ENCODE measurements around the gene MARCHF4. TPM values are rescaled to one million over a fixed set of nuclear protein-coding genes. Genes with fewer than 3 reads are reported as not detected.
"Not testable (repeated sequence)": the region's sequence is repeated elsewhere in the genome, so short reads cannot be mapped to it uniquely, and the experiment has no call there.

Gene MARCHF4
- total RNA-seq, 1 donor from 2014 or later: 0.09 TPM

DNA sequence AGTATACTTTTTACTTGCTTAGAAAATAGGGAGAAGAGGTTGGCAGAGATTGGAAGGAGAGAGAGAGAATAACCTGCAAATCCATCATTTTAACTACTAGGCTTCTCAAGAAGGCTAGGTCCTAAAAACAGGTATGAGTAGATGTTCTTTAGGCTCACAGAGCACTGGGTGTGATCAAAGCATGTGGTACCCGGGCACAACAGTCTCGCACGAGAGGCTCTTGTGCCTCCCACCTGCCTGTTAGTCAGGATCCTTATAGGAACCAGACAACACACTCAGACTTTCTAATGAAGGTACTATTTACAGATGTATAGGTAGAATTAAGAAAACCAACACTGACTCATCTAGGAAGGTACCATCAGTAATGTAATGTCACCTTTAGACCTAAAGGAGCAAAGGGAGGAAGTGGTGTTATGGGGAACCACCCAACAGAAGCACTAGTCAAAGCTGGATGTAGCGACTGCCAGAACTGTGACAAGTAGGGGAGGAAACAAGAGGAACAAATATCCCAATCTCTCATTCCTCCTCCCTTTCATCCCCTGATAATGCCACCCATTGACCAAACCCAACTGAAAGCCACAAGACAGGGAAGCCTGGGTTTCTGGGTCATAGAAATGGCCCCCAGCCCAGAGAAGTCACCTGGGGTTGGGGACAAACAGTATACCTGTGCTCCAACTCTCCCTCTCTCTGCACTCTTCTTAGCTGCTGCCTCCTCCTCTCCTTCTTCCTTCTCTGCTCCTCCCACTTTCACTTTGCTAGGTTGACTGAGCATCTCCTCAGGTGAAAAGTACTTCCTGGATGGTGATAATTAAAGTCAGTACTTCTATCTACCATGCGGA lies 16.0 kb upstream of the MARCHF4 start:
- peaks cover 5% of the 10 kb centered on the region for H3K9me3 Mint-ChIP-seq
- H3K27ac Mint-ChIP-seq: no peak overlapping the region
- TF ChIP-seq, protein P1, sequence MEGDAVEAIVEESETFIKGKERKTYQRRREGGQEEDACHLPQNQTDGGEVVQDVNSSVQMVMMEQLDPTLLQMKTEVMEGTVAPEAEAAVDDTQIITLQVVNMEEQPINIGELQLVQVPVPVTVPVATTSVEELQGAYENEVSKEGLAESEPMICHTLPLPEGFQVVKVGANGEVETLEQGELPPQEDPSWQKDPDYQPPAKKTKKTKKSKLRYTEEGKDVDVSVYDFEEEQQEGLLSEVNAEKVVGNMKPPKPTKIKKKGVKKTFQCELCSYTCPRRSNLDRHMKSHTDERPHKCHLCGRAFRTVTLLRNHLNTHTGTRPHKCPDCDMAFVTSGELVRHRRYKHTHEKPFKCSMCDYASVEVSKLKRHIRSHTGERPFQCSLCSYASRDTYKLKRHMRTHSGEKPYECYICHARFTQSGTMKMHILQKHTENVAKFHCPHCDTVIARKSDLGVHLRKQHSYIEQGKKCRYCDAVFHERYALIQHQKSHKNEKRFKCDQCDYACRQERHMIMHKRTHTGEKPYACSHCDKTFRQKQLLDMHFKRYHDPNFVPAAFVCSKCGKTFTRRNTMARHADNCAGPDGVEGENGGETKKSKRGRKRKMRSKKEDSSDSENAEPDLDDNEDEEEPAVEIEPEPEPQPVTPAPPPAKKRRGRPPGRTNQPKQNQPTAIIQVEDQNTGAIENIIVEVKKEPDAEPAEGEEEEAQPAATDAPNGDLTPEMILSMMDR (IDR thresholded peaks at IDR 0.05; ENCODE audit: unreplicated experiment): no peak
- H3K36me3 Mint-ChIP-seq: no peaks in the 10 kb centered on the region
- no peak for DNase-seq (ENCODE audit: low spot score in 2 of 2, unreplicated experiment in 2 of 2)
- H3K4me3 Mint-ChIP-seq: no peak overlapping the region
- no peaks in the 10 kb centered on the region for H3K4me1 Mint-ChIP-seq
- peaks cover 34% of the 10 kb centered on the region for H3K27me3 Mint-ChIP-seq (ENCODE audit: low read depth)

DNA sequence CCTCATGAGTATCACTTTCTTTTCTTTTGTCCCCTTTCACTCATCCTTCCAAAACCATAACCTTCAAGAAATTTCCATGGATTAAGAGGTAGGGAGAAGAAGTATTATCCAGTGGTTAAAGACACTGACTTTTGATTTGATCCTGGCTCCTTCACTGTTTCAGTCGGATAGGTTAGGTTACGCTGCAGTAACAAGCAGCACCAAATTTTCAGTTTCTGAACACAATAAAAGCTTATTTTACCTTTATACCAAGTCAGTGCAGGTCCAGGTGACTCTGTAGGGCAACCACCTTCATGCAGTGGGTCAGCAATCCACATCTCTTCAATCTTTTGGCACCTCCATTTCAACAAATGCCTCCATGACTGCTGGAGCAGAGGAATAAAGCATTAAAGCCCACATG lies 15.0 kb upstream of the MARCHF4 start:
- TF ChIP-seq, protein P1 (IDR thresholded peaks at IDR 0.05; ENCODE audit: unreplicated experiment): no peak
- H3K9me3 Mint-ChIP-seq: peaks cover 5% of the 10 kb centered on the region
- peaks cover 34% of the 10 kb centered on the region for H3K27me3 Mint-ChIP-seq (ENCODE audit: low read depth)
- H3K36me3 Mint-ChIP-seq: no peaks in the 10 kb centered on the region
- no peak overlapping the region for H3K27ac Mint-ChIP-seq
- H3K4me3 Mint-ChIP-seq: no peak overlapping the region
- no peaks in the 10 kb centered on the region for H3K4me1 Mint-ChIP-seq
- DNase-seq (ENCODE audit: low spot score in 2 of 2, unreplicated experiment in 2 of 2): no peak

DNA sequence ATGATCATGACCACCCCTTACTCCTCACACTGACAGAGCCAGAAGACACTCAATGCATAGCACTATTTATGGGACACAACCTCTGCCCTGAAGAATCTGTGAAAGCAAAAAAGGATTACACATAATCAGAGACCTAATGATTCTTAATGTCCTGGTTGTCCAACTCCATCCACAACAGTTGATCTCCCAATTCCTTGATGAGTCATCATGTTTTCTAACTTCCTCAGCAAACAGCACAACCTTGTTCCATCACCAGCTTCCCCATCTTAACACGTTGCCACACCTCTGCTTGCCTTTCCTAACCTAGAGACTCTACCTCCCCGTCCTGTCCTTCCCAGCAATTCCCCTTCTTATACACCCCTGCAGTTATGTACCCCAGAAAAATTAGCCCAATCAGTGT lies 13.2 kb upstream of the MARCHF4 start:
- Mint-ChIP-seq H3K27me3 (ENCODE audit: low read depth) (peaks cover 38% of the 10 kb centered on the region), H3K36me3 (no peaks in the 10 kb centered on the region), H3K9me3 (peaks cover 5% of the 10 kb centered on the region), H3K4me3 (no peak overlapping the region), H3K4me1 (no peaks in the 10 kb centered on the region), H3K27ac (no peak overlapping the region)
- TF ChIP-seq, protein P1 (IDR thresholded peaks at IDR 0.05; ENCODE audit: unreplicated experiment): no peak
- DNase-seq (ENCODE audit: low spot score in 2 of 2, unreplicated experiment in 2 of 2): no peak

DNA sequence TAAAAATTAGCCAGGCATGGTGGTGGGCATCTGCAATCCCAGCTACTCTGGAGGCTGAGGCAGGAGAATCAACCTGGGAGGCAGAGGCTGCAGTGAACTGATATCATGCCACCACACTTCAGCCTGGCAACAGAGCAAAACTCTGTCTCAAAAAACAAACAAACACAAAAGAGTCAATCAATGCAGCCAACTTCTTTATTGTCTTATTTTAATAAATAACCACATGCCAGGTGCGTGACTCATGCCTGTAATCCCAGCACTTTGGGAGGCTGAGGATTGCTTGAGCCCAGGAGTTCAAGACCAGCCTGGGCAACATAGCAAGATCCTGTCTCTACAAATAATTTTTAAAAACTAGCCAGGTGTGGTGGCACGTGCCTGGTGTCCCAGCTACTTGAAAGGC lies 12.1 kb upstream of the MARCHF4 start:
- peaks cover 44% of the 10 kb centered on the region for H3K27me3 Mint-ChIP-seq (ENCODE audit: low read depth)
- not testable (repeated sequence) for H3K4me3 Mint-ChIP-seq; H3K36me3 Mint-ChIP-seq; H3K4me1 Mint-ChIP-seq; H3K9me3 Mint-ChIP-seq; H3K27ac Mint-ChIP-seq; DNase-seq (ENCODE audit: low spot score in 2 of 2, unreplicated experiment in 2 of 2)

DNA sequence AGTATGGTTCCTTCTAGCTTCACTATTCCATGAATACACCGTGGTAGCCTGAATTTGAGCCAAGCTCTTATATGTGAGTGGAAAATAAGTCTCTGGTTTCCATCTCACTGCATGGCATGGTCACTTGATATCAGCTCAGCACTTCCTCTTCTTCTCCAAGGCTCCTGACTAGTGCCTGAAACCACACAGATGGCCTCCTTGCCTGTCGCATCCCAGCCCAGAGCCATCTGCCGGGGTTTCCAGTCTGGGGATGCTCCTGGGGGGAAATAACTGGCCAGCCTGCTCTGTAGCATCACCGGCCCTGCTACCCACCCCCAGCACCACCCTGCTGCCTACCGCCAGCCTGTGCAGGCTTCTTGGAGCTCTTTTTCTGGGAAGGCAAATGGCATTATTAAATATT lies 7.7 kb upstream of the MARCHF4 start:
- H3K27ac Mint-ChIP-seq: no peak overlapping the region
- peaks cover 52% of the 10 kb centered on the region for H3K27me3 Mint-ChIP-seq (ENCODE audit: low read depth)
- H3K36me3 Mint-ChIP-seq: no peaks in the 10 kb centered on the region
- TF ChIP-seq, protein P1 (IDR thresholded peaks at IDR 0.05; ENCODE audit: unreplicated experiment): no peak
- H3K4me3 Mint-ChIP-seq: no peak overlapping the region
- no peak for DNase-seq (ENCODE audit: low spot score in 2 of 2, unreplicated experiment in 2 of 2)
- peaks cover 5% of the 10 kb centered on the region for H3K9me3 Mint-ChIP-seq
- H3K4me1 Mint-ChIP-seq: no peaks in the 10 kb centered on the region

DNA sequence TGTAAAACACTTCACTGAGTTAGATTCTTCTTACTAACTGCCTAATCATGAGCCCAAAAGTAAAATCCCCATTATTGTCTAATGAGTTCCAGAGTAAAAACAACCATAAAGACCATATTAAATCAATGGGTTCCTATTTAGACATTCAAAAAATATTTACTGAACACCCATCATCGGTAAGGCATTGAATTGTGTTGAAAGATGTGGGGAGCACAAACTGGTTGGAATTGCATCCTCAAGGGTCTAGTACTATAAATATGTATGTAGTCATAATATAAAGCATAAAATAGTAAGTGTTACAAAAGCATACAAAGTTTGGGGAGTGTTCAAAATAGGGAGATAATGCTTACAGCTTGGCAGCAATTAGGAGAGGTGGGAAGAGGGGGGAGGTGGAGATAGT lies 3.0 kb upstream of the MARCHF4 start:
- no peaks in the 10 kb centered on the region for H3K9me3 Mint-ChIP-seq
- H3K4me1 Mint-ChIP-seq: peaks cover 10% of the 10 kb centered on the region
- peaks cover 81% of the 10 kb centered on the region for H3K27me3 Mint-ChIP-seq (ENCODE audit: low read depth)
- DNase-seq (ENCODE audit: low spot score in 2 of 2, unreplicated experiment in 2 of 2): no peak
- TF ChIP-seq, protein P1 (IDR thresholded peaks at IDR 0.05; ENCODE audit: unreplicated experiment): no peak
- H3K27ac Mint-ChIP-seq: no peak overlapping the region
- H3K4me3 Mint-ChIP-seq: no peak overlapping the region
- H3K36me3 Mint-ChIP-seq: no peaks in the 10 kb centered on the region
